ENCODE results near the gene MKRN2OS. TPM values are rescaled to one million over a fixed set of nuclear protein-coding genes. Genes with fewer than 3 reads are reported as not detected.

Gene MKRN2OS
- polyA plus RNA-seq (ENCODE audit: insufficient read length): 0.70 TPM

DNA sequence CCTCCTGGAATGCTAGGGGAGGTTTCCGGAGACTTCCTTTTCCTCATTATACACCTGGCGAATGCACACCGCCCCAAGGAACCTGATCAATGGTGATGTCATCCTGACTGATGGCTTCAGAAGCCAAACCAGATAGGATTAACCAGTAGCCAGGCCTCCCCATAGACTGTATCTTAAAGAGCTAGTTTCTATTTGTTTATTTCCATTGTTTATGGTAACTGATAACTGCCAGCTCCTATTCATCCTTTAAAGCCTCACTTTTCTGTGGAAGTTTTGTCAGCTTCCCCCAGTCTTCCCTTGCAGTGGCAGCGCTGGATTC is at the start of gene MKRN2OS:
Gene MKRN2OS, minus strand, starts transcription at position 27 of the 319 bp plus-strand sequence. CDS start 35 bp downstream, outside the sequence.
- no peak for DNase-seq

- no peak for DNase-seq
Measured at GRCh38 chr3:12593473-12593872, 48.2 kb upstream of the MKRN2OS start.

- no peak for DNase-seq
Measured at GRCh38 chr3:12591997-12592715, 46.9 kb upstream of the MKRN2OS start.

DNA sequence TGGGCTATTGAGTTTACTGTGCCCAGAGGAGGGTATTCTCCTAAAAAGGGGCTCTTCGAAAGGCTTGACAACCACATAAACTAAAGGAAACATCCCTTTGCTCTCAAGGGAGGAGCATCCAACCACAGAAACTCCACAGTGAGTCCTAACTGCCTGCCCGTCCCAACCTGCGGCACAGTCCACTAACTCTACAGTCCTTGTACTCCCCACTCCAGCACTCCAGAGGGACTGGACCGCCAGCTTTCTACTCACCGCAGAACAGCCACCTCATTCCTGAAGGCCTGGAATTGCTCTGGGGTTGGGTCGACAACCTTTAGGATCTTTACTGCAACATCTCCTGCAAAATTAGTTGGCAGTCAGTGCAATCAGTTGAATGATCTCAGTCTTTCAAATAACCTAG is 46.2 kb upstream of the MKRN2OS start:
- DNase-seq: no peak

DNA sequence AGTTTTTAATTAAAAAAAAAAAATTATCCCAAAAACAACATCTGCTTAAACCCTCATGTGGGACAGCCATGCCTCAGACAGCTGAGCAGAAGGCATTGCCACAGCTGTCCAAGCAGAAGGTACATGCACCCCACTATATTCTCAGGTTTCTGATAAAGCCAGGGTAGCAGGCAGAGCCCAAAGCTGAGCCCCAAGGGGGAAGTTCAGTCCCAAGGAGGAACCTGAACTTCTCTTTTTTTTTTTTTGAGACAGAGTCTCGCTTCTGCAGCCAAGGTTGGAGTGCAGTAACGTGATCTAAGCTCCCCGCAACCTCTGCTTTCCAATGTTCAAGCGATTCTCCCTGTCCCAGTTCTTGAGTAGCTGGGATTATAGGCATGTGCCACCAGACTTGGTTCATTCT is 44.8 kb upstream of the MKRN2OS start:
- no peak for DNase-seq

DNA sequence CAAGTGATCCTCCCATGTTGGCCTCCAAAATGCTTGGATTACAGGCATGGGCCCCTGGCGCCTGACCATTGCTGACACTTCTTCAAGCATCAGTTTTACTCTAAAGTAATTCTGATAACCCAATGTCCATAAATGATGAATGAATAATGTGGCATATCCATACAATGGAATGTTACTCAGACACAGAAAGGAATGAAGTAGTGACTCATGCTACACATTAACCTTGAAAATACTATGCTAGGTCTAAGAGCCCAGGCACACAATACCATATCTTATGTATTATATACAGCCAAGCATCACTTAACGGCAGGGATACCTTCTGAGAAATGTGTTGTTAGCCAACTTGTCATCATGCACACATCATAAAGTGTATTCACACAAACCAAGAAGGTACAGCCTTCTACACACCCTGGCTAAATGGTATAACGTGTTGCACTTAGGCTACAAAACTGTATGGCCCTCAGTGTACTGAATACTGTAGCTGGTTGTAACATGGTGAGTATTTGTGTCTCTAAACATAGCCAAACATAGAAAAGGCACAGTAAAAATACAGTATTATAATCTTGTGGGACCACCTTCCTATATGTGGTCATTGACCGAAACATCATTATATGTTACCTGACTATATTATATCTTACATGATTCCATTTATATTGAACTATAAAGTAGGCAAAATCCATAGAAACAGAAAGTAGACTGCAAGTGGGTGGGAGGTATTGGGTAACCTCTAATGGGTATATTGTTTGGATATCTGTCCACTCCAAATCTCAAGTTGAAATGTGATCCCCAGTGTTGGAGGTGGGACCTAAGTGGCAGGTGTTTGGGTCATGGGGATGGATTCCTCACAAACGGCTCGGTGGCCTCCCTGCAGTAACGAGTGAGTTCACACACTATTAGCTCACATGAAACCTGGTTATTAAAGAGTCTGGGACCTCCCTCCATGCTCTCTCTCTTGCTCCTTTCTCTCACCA is 43.0 kb upstream of the MKRN2OS start:
- DNase-seq: no peak

DNA sequence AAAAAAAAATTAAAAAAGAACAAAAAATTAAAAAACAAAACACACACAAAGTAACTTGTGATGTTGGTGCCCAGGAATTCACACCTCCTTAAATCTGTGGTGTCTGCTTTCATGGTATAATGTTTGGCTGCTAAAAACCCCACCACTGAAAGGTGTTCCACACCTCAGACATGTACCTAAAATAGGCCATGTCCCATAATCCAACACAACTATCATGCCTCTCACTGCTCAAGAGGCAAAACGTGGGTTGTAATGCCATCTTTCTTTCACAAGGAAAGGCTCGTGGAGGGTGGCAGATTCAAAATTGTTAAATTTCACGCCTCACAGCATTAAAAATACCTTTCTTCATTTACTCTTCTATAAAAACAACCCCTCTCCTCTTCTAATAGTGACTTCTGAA is 41.1 kb upstream of the MKRN2OS start:
- no peak for DNase-seq

GRCh38 chr3:12585970-12586369 is 40.7 kb upstream of the MKRN2OS start:
- DNase-seq: no peak

GRCh38 chr3:12585181-12585580 is 39.9 kb upstream of the MKRN2OS start:
- no peak for DNase-seq

- no peak for DNase-seq
Measured at GRCh38 chr3:12584083-12584482, 38.8 kb upstream of the MKRN2OS start.

- no peak for DNase-seq
Measured at GRCh38 chr3:12583280-12583679, 38.0 kb upstream of the MKRN2OS start.

GRCh38 chr3:12582730-12583129 is 37.4 kb upstream of the MKRN2OS start:
- no peak for DNase-seq

DNA sequence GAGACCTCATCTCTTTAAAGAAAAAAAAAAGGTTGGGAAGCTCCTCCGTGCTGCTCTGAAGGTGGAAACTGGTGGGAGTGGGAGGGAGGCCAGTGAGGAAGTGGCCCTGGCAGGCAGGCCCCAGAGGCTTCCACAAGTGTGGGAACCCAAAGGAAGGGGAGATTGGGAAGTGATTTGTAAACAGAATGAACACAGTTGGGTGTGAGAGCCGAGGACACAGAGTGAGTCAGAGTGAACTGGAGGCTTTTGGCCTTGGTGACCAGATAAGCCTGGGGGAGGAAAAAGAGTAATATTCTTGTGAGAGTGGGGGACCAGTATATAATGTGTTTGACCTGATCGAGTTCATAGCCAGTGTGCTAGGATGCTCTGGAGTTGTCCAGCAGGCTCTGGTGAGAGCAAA is 34.6 kb upstream of the MKRN2OS start:
- DNase-seq: no peak

- no peak for DNase-seq
Measured at GRCh38 chr3:12579456-12579855, 34.2 kb upstream of the MKRN2OS start.

- no peak for DNase-seq
Measured at GRCh38 chr3:12578742-12579141, 33.4 kb upstream of the MKRN2OS start.

GRCh38 chr3:12577379-12577778 is 32.1 kb upstream of the MKRN2OS start:
- DNase-seq: no peak

DNA sequence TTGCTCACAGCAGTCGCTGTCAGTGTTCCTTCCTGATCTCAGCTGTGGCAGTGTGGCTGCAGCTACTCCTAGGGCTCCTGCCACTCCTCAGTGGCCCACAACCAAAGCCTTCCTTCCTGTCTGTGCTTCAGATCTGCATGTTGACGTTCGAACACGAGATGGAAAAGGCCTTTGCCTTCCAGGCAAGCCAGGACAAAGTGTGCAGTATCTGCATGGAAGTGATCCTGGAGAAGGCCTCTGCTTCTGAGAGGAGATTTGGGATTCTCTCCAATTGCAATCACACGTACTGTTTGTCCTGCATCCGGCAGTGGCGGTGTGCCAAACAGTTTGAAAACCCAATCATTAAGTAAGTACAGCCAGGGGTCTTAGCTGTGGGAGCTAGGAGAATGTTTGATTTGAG is 29.4 kb upstream of the MKRN2OS start:
- no peak for DNase-seq

GRCh38 chr3:12574131-12574530 is 28.8 kb upstream of the MKRN2OS start:
- DNase-seq: no peak

GRCh38 chr3:12571986-12572385 is 26.7 kb upstream of the MKRN2OS start:
- DNase-seq: no peak

DNA sequence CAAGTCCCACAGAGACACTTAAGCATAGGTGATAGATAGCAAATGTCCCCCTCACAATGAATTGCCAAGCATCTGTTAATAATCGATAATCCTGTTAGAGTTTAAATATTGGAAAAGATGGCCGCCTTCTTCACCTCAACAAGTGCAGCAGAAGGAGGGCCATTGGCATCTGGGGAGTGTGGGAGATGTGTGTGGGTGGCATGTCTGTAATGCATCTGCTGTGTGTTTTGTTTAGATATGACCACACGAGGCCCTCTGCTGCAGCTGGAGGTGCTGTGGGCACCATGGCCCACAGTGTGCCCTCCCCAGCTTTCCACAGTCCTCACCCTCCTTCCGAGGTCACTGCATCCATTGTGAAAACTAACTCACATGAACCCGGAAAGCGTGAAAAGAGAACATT is 24.5 kb upstream of the MKRN2OS start:
- DNase-seq: no peak

DNA sequence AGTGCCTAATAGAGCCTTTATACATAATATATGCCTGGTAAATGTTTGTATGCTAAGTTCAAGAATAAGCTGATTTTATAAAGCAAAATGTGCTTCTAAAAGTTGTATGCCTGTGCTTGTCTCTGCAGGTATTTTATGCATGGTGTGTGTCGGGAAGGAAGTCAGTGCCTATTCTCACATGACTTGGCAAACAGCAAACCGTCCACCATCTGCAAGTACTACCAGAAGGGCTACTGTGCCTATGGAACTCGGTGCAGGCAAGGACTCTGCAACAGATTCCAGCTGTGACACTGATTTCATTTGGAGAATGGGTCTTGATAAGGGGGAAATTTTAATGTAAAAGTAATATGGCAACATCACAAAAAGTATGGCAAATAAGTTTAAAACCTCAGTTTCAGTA is 23.4 kb upstream of the MKRN2OS start:
- no peak for DNase-seq

DNA sequence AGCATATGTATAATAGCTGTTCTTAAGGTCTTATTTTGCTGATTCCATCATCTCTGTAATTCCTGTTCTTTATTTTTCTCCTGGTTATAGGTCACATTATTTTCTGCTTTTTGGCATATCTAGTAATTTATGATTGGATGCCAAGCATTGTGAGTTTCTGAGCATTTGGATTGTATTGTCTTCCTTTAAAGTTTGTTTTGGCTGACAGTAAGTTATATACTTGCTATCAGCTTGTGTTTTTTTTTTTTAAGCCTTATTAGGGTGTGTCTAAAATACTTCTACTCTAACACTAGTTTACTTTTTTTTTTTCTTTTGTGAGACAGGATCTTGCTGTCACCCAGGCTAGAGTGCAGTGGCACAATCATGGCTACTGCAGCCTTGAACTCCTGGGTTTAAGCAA is 21.7 kb upstream of the MKRN2OS start:
- no peak for DNase-seq

GRCh38 chr3:12562451-12562850 is 17.2 kb upstream of the MKRN2OS start:
- no peak for DNase-seq

DNA sequence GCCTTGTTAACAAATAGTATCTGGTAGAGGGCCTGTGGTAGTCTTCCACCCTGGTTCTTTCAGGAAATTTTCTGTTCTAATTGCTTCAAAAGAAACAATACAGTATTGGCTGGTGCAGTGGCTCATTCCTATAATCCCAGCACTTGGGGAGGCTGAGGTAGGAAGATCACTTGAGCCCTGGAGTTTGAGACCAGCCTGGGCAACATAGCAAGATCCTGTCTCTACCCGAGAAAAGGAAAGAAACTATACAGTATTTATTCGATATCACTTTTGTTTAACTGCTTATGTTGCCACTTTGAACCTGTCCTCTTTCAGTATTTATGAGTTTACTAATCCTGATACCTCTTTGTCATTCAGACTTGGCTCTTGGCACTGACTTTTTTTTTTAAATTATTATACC is 16.1 kb upstream of the MKRN2OS start:
- DNase-seq: no peak

Data from hindlimb muscle (tissue), 1 donor.